Activated CD4-positive, CD25-positive, alpha-beta regulatory T cell treated with anti-CD3 and anti-CD28 coated beads, Interleukin-2, amount 50 U/mL, for 16 hours (primary cell): ENCODE measurements around the gene TNNI3K.

Source experiments
- DNase-seq: peaks from one replicate; pipeline ENCODE4 v3.0.0-alpha.2; 2020; ENCODE audit warnings: low read depth, low spot score

TNNI3K gene

DNA sequence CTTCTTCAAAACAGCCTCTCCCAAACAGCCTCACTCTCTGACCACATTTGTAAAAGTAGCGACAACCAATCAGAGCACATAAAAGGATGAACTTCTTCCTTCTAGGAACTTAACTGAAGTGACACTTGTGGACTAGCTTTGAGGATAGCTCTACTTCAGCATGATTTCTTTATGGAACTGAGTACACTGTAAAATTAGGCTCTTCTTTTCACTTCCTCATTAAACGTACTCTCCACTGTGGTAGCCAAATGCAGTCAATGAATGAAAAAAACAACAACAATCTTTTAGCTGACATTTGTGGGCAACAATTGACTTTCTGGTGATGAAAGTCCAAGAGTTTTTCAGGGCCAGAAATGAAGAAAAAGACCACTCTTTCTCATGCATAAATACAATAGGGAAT is 267.7 kb downstream of the TNNI3K start:
- no peak for DNase-seq

DNA sequence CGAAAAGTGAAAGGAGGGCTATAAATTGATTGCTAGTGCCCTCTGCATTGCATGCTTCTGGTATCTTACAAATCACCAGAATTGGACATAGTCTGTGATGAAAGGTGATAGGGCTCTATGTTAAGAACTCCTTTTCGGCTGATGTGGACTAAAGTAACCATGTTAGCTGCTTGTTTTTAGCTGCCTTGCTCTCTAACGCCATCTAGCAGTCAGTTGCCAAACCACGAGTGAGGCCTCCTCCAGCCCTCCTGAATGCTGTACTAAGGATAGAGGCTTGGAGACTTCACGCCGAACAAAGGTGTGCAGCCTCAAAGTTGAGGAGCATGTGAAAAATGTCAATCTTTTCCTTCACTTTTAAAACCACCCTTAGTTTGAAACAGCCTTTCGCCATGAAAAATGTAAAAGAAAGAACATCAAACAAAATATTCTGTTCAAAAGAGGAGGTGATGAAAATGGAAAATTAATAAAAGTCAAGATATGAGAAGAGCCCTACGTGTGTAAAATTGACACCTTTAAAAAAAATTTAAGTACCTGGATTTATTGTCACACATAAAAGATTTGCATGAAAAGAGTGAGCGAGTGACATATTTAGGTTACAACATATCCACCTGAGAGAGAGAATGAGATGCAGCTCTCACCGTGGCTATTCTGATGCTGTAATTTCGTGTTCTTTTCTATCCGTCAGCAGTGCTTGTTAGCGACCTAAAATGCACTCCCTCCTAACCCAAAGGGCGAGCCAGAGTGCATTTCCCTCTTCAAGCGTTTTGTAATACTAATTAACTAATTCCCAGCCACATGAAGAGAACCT is 269.1 kb downstream of the TNNI3K start:
- no peak for DNase-seq

DNA sequence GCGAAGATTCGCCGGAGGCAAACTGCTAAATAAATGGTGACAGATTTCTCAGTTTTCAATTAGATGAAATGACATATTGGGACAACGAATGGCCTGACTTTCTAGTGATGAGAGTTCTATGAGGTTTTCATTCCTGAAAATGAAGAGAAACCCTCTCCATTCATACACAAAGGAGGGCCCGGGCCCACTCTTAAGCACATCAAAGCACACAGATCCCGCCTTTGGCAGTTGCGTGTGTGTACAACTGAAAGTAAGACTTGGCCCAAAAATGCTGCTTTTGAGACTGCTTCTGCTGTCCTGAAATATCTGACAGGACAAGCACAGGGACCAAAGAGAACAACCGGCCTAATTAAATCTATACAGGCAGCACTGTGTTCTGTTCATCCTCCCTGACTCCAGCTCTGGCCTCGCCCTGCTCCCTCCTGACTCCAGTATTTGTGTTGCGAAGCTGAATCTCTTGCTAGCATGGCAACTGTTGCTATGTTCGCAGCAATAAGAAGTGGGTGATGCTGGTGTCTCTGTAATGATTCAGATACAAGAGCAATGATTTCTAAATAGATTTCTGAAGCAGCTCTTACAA is 269.8 kb downstream of the TNNI3K start:
- DNase-seq, result no peak

DNA sequence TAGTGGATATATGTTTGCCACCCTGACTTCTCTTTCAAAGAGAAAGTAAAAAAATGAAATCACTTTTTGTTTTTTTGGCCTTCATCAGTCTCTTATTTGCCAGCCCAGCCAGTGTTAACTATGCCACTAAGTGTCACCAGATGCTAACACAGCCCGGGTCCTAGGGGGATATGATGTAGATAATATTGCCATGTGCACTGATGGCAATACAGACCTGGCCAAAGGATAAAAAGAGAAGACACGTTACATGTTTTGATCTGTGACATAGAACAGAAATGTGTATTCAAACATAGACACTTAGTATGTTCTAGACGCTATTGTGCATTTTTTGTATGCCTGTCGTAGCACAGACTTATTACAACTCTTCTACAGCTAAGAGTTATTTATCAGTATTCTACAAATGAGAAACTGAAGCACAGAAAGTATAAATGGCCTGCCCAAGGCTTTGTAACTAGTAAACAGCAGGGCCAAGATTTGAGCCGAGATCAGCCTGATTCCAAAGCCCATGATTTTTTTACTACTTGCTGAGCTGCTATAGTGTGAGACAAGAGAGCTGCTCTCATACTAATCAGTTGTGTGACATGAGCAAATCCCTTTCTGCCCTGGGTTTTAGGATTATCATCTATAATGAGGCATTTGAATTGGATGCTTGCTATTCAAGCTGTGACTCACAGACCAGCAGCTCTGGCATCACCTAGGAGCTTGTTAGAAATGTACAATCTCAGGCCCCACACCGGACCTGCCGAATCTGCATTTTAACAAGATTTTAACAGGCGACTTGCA is 270.9 kb downstream of the TNNI3K start:
- no peak for DNase-seq

DNA sequence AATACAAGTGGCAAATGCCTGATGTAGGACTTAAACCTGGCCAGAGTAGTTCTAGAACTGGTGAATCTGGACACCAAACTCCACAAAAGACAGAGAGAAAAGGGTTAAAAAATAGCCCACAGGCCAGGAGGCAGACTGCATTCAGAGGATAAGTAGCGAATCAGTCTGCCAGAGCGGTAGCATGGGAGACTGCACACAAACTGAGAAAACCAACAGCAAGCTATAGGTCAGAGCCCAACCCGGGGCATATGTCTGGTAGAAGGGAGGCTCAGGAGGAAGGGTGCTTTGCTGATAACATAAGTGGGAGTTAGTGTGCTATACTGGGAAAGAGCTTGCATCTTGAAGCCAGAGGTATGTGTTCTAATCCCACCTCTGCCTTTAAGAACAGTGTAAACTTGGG is 273.3 kb downstream of the TNNI3K start:
- DNase-seq, result no peak

DNA sequence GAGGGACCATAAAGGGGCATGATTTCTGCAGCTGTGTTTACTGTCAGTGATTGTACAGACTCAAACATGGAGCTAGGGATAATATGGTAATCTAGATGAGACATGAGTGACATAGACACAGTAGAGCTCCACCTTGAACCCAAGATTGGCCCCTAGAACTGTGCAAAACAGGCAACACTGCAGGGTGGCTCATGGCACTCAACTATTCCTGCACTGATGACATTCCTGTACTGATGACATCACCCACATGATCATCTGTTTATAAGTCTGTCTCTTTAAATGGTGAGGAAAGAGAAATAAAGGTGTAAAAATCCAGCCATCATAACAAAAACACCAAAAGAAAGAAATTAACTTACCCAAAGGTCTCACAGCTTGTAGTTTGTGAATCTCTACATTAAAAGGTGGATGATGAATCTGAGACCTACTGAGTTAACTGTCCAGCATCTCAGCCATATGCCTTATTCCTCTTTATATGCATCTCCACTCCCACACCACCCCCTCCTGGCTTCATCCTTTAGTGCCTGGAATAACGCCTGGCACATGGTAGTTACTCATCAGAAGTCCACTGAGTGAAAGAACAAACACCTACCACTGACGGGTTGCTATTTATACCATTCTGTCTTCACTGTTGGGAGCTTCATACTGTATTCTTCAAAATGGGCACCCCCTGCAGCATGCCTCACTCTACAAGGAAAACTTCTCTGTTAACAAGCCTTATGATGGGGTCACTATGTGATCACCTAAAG is 277.2 kb downstream of the TNNI3K start, which contains the start of gene LRRC53:
Gene LRRC53 (minus strand): TSS at position 442 of the 746 bp plus-strand sequence. CDS start 29,262 bp downstream, outside the sequence.
- DNase-seq, result no peak

DNA sequence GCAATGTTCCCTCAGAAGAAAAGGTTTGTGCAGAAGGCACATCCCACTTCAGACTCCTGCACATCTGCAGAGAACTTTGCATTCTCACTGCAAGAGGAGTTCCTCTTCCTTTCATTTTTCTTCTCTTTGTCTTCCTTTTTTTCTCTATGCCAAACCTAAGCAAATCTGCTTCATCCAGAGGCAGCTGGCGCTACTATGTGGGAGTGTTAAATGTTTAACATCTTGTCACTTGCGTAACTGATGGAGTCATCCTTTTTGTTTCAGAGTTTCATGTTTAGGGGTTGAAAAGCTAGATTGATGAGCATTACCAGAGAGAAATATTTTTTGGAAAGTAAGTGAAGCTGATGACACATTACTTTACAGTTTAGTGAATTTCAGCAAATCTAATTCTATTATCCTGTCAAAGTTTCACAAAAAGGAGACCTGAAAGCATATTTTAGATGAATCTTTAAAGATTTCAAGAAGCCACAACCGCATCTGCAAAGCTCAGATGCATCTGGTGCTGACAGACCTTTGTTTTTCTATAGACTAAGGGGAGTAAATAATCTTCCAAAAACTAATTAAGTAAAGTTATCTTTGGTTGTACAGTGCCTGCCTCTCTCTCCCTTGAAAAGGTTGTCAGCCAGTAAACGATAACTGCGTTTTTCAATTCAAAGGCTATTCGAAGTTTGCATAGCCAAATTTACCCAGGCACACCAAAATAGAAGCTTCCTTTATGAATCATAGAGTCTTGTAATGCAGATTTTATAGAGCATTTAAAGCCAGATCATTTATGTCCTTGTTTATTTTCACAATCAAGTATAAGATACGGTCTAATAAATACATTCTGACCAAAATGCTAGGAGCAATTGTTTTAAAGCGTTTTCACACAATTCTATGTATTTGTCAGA is 278.5 kb downstream of the TNNI3K start:
- no peak for DNase-seq

DNA sequence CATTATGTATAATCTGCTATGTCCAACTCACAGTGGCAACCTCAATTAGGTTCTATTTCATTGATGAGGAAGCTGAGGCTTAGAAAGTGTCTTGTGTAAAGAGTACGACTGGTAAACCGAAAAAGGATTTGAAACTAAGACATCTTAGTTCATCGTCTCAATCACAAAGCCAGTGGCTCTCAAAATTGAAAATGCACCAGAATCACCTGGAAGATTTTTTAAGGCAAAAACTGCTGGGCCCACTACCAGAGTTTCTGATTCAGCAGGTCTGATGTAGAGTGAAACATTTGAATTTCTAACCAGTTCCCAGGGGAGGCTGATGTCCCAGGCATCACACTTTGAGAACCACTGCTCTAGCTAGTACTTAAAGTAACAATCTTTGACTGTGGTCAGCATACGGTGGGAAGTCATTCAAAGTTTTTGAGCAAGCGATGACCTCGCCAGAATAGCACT is 282.4 kb downstream of the TNNI3K start:
- no peak for DNase-seq

DNA sequence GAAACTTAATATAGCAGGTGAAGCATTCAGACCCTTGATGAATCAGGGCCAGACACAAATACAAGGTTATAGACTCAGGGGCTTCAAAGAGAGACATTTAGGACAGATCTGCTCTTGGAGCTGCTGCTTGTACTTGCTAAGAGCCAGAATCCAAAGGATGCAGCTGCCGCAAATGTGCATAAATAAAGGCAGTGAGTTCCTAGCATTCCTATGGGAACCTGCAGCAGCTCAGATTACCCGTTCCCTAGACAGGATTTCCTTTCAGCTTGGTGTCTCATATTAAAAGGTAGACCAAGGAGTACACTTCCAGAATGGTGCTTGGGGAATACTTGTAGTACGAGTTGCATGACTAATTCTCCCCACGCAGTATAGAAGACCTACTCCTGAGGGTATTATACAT is 287.0 kb downstream of the TNNI3K start:
- DNase-seq, result no peak

DNA sequence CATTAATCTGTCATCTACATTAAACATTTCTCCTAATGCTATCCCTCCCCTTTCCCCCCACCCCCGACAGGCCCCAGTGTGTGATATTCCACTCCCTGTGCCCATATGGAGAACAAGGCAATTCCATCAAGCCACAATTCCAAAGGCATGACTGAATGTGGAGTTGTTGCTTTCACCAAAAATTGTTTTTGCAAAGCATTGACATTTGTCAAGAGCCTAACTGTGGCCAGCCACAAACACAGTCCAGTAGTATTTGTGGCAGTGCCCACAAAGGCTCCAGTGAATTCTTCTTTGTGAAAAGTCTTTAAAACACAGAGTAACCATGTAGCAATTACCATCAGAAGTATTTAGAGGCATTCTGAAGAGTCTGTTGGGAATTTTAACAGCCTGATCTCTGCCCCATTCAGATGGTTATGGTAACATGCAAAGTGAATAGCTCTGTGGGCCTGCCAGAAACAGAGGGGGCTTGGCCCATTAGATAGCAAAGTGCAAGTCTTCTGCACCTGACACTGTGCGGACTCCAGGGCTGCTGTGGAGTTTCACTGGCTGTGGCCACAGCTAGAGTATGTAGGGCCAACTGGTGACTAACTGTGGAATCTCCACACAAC is 288.8 kb downstream of the TNNI3K start:
- DNase-seq, result no peak

DNA sequence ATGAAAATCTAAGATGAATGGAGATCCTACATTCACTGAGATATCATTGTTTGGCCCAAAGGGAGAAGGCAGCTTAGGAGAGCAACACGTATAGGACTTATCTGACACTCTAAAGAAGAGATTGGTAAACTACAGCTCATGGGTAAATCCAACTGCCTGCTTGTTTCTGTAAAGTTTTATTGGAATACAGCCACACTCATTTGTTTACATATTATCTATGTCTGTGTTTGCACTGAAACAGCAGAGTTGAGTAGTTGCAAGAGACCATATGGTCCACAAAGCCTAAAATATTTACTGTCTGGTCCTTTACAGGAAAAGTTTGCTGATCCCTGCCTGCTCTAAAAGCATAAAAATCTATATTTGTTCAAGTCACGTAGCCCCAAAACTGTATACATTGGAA is 291.5 kb downstream of the TNNI3K start:
- DNase-seq, result no peak

DNA sequence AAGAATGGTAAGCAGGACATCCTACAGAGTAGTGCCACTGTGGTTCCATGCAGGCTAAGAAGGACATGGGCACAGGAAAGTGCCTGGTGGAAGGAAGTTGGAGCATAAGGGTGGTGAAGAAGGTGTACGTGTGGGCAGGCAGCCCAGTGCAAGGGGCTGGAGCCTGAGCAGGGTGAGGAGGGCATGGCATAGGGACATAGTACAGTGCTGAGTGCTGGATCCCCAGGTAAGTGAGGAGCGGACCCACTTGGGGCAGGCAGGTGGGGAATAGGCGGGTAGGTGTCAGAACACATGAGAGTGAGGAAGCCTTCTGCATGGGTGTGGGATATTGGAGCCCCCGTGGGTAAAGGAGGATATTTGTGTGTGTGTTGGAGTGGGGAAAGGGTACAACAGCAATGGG is 292.9 kb downstream of the TNNI3K start:
- no peak for DNase-seq

DNA sequence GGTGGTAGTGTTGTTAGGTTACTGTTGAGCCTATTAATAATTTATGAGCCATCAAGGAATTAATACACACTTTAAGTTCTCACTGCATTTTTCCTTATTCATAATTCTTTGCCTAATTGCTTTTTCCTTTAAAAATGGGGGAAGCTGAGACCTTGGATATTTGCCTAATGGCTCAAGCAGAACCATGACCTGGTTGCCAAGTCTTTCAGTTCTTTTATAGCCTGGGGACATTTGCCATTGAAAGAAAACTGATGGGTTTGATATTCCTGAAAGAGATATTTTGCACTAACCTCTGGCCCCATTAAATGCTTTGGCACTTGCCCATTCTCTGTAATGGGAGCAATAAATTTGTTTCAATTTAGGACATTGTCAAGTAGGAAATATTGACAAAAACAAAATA is 295.7 kb downstream of the TNNI3K start:
- DNase-seq, result no peak

DNA sequence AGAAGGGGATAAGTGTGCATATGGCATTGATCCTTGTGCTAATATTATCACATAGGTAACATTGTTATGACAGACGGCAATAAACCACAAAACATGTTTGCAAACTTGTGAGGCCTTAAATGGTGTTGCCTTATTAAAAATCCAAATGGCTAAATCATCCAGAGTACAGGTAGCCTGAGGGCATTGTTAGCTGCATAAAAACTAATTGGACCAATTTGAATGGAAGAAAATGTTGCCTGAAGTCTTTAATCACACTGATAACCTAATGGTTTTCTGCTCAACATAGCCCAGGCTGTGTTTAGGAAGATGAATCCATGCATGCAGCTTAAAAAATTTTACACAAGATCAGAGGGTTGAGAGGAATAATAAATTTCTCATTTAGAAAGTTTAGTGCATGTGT is 296.6 kb downstream of the TNNI3K start:
- no peak for DNase-seq

DNA sequence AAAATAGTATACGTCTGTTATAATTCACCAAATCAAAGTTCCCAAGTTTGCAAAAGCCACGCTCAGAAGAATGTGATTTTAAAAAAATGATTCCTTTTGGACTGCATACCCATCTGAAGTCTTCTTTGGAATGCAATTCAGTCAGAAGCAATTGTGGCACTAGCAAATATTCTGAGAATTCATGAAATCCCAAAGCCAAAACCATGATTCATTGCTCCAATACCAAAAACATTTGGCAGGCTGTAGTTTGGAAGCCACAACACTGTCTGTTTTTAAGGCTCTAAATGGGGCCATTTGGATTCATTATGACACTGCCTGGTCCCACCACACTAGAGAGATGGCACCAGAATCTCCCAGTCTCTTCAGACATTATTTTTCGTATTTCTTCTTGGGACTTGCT is 299.1 kb downstream of the TNNI3K start:
- DNase-seq, result no peak

DNA sequence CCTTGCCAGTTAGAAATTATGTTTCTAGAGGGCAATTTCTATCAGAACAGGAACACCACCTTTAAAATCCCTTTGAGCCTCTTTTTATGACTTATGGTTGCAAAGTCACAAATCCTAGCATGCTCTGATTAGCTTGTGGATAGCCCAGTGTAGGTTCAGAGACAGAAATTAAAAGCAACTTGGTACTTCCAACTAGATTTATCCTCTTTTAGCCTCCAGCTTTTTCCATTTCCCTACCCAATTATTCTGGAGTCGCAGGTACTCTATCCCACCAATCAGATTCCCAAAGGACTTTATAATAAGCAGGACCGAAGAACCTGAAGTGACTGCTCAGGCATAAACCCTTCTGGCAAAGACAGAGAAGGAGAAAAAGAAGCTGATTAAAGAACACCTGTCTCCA is 310.6 kb downstream of the TNNI3K start:
- DNase-seq, result no peak

DNA sequence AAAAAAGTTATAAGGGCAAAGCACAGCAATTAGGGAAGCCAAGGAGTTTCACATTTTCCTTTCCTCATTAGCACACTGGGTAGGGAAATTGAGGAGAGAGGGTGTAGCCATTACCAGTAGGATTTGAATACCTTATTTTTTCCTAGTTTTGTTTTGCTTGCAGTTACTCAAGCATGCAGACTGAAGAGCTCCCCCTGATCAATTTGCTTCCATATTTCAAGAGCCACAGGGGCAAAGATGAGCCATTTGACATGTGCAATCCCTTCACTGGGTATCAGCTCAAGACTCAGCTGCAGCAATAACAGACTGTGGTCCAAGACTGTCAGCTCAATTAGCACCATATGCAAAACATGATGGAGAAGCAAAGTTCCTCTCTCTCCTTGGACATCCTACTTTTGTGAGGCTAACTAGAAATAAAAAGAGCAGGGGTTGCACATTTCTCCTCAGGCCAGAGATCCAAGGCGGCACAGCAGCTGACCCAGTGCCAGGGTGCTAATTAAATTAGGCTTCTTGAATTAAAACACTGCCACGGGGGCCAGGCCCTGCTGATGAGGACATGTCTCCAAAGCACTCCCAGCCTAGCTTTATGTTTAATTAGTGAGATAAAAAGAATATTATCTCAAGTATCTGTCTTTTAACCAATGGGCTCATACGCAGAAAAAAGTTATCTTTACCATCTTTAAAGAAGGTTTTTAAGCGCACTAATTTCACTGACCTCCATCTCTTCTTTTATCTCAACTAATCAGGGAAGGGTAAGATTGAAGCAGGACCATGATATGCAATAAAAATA is 314.0 kb downstream of the TNNI3K start:
- DNase-seq, result no peak

DNA sequence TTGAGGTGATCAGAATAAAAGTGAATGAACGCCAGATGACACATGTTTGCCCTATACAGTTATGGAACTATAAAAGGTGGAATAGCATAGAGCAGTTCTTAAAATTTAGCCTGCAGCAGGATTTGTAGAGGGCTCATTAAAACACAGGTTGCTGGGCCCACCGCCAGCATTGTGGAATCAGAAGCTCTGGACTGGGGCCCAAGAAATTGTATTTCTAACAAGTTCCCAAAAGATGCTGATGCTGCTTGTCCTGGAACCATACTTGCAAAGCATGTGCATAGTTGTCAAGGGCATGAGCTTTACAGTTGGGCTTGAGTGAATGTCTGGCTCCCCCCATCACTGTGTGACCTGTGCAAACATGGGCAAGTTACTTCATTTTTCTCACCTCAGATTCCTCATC is 314.7 kb downstream of the TNNI3K start:
- no peak for DNase-seq

DNA sequence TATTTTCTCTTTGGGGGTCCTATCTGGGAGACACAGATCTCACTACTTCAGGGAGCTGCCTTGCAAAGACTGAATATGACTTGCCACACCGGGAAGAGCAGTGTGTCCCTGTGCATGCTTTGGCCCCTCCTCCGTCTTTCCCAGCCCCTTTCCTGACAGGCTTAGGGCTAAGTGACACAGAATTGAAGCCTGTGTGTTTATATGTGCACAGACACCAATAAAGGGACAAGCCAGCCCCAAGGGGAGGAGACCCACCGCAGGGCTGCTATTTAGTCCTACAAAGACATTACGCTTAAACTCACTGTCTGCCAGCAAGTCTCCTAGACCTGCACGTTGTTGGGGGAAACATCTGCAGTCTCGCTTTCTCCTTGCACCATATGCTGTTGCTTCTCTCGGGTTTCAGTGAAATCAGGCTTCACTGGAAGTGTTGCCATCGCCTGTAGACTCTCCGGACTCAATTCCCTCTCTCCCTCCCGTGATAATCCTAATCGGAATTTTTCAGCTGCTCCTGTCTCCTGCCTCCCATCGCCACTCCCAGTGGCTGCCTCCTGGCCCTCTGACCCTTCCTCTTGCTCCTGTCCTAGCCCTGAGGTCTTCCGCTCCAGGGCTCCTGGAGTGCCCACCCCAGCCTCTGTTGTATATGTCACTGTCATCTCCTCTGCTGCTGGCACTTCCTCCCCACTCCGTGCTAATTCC is 335.8 kb downstream of the TNNI3K start:
- no peak for DNase-seq
